AG08396 (cell line): ENCODE results near the gene GALNT1.
"Not testable (repeated sequence)": the region's sequence is repeated elsewhere in the genome, so short reads cannot be mapped to it uniquely, and the experiment has no call there.

Experiments
- DNase-seq: peaks from one replicate; pipeline ENCODE4 v3.0.0; 2012; ENCODE audit warnings: low spot score, mixed read lengths

GALNT1 gene

GRCh38 chr18:35581546-35581897, at the start of gene GALNT1:
Gene GALNT1, plus strand, starts transcription at chr18:35581740. Its CDS starts 72,923 bp downstream, at chr18:35654663.
- peak; percentile 70 for DNase-seq

- DNase-seq = no peak
These were observed 47.6 kb upstream of the GALNT1 start for GRCh38 chr18:35533916-35534405.

GRCh38 chr18:35535297-35535696, 46.2 kb upstream of the GALNT1 start:
- no peak for DNase-seq

GRCh38 chr18:35542356-35542755, 39.2 kb upstream of the GALNT1 start:
- no peak for DNase-seq

GRCh38 chr18:35547008-35547605, 34.4 kb upstream of the GALNT1 start:
- DNase-seq = no peak

- no peak for DNase-seq
These were observed 32.0 kb upstream of the GALNT1 start for GRCh38 chr18:35549564-35549963.

- no peak for DNase-seq
These were observed 28.2 kb upstream of the GALNT1 start for GRCh38 chr18:35553300-35553699.

GRCh38 chr18:35555538-35555937, 26.0 kb upstream of the GALNT1 start:
- DNase-seq = not testable (repeated sequence)

GRCh38 chr18:35559867-35560266, 21.7 kb upstream of the GALNT1 start:
- DNase-seq = no peak

- DNase-seq = no peak
These were observed 16.6 kb upstream of the GALNT1 start for GRCh38 chr18:35564795-35565453.

GRCh38 chr18:35566019-35566418, 15.5 kb upstream of the GALNT1 start:
- DNase-seq = no peak

GRCh38 chr18:35570182-35570581, 11.4 kb upstream of the GALNT1 start:
- no peak for DNase-seq

GRCh38 chr18:35571138-35571537, 10.4 kb upstream of the GALNT1 start:
- no peak for DNase-seq

GRCh38 chr18:35572644-35573043, 8.9 kb upstream of the GALNT1 start:
- DNase-seq = peak; percentile 41

- DNase-seq = no peak
These were observed 8.0 kb upstream of the GALNT1 start for GRCh38 chr18:35573531-35573930.

- not testable (repeated sequence) for DNase-seq
These were observed 5.2 kb upstream of the GALNT1 start for GRCh38 chr18:35576240-35576845.

- DNase-seq = no peak
These were observed 4.3 kb upstream of the GALNT1 start for GRCh38 chr18:35577045-35577848.

GRCh38 chr18:35578481-35578880, 3.1 kb upstream of the GALNT1 start:
- no peak for DNase-seq

- DNase-seq = no peak
These were observed 2.6 kb upstream of the GALNT1 start for GRCh38 chr18:35578936-35579335.

- peak; percentile 81 for DNase-seq
These were observed 620 bp upstream of the GALNT1 start for GRCh38 chr18:35580701-35581539.

- DNase-seq = peak; percentile 41
These were observed 530 bp downstream of the GALNT1 start for GRCh38 chr18:35581898-35582641.
